ENCODE results near the gene ENTREP1.

ENTREP1 gene

GRCh38 chr9:69357821-69358220 is 32.8 kb downstream of the ENTREP1 start:
- no peak for FAIRE-seq
- no peak for DNase-seq (ENCODE audit: extremely low spot score, insufficient read length, low read depth)

GRCh38 chr9:69363191-69363590 is 38.2 kb downstream of the ENTREP1 start:
- FAIRE-seq (no peak), DNase-seq (ENCODE audit: extremely low spot score, insufficient read length, low read depth) (no peak)

- DNase-seq (ENCODE audit: extremely low spot score, insufficient read length, low read depth) (no peak), FAIRE-seq (no peak)
These were observed 39.6 kb downstream of the ENTREP1 start for GRCh38 chr9:69364510-69365150.

GRCh38 chr9:69370430-69370829 is 45.4 kb downstream of the ENTREP1 start:
- no peak for FAIRE-seq
- DNase-seq (ENCODE audit: extremely low spot score, insufficient read length, low read depth): no peak

- FAIRE-seq (no peak), DNase-seq (ENCODE audit: extremely low spot score, insufficient read length, low read depth) (no peak)
These were observed 46.0 kb downstream of the ENTREP1 start for GRCh38 chr9:69371001-69371400.

- no peak for DNase-seq (ENCODE audit: extremely low spot score, insufficient read length, low read depth)
- no peak for FAIRE-seq
These were observed 51.6 kb downstream of the ENTREP1 start for GRCh38 chr9:69376651-69377050.

GRCh38 chr9:69377291-69377690 is 52.3 kb downstream of the ENTREP1 start:
- DNase-seq (ENCODE audit: extremely low spot score, insufficient read length, low read depth): no peak
- FAIRE-seq: no peak

GRCh38 chr9:69377981-69378380 is 53.0 kb downstream of the ENTREP1 start:
- DNase-seq (ENCODE audit: extremely low spot score, insufficient read length, low read depth): no peak
- FAIRE-seq: no peak

GRCh38 chr9:69379270-69379982 is 54.4 kb downstream of the ENTREP1 start:
- FAIRE-seq: no peak
- DNase-seq (ENCODE audit: extremely low spot score, insufficient read length, low read depth): no peak

GRCh38 chr9:69380301-69380700 is 55.3 kb downstream of the ENTREP1 start:
- FAIRE-seq (no peak), DNase-seq (ENCODE audit: extremely low spot score, insufficient read length, low read depth) (no peak)

GRCh38 chr9:69380811-69381210 is 55.8 kb downstream of the ENTREP1 start:
- DNase-seq (ENCODE audit: extremely low spot score, insufficient read length, low read depth) (no peak), FAIRE-seq (no peak)

- no peak for FAIRE-seq
- DNase-seq (ENCODE audit: extremely low spot score, insufficient read length, low read depth): no peak
These were observed 57.1 kb downstream of the ENTREP1 start for GRCh38 chr9:69382135-69382534.

- FAIRE-seq: no peak
- no peak for DNase-seq (ENCODE audit: extremely low spot score, insufficient read length, low read depth)
These were observed 60.6 kb downstream of the ENTREP1 start for GRCh38 chr9:69385581-69386033.

- FAIRE-seq (no peak), DNase-seq (ENCODE audit: extremely low spot score, insufficient read length, low read depth) (no peak)
These were observed 61.6 kb downstream of the ENTREP1 start for GRCh38 chr9:69386651-69387050.

- DNase-seq (ENCODE audit: extremely low spot score, insufficient read length, low read depth): no peak
- FAIRE-seq: no peak
These were observed 63.6 kb downstream of the ENTREP1 start for GRCh38 chr9:69388596-69388995.

- DNase-seq (ENCODE audit: extremely low spot score, insufficient read length, low read depth) (no peak), FAIRE-seq (no peak)
These were observed 64.5 kb downstream of the ENTREP1 start for GRCh38 chr9:69389437-69389995.

GRCh38 chr9:69391487-69391886 is 66.5 kb downstream of the ENTREP1 start:
- FAIRE-seq (no peak), DNase-seq (ENCODE audit: extremely low spot score, insufficient read length, low read depth) (no peak)

- no peak for FAIRE-seq
- DNase-seq (ENCODE audit: extremely low spot score, insufficient read length, low read depth): no peak
These were observed 66.9 kb downstream of the ENTREP1 start for GRCh38 chr9:69391946-69392345.

- DNase-seq (ENCODE audit: extremely low spot score, insufficient read length, low read depth): no peak
These were observed 67.8 kb downstream of the ENTREP1 start for GRCh38 chr9:69392826-69393225.

GRCh38 chr9:69393425-69393824 is 68.4 kb downstream of the ENTREP1 start:
- no peak for DNase-seq (ENCODE audit: extremely low spot score, insufficient read length, low read depth)
- no peak for FAIRE-seq

More at GRCh38 chr9:69392826-69393225, 67.8 kb downstream of the ENTREP1 start:
- no peak for FAIRE-seq

GRCh38 chr9:69395718-69396117 is 70.7 kb downstream of the ENTREP1 start:
- FAIRE-seq (no peak), DNase-seq (ENCODE audit: extremely low spot score, insufficient read length, low read depth) (no peak)
